H1 (cell line): ENCODE data around the gene KLK1. TPM values are rescaled to one million over a fixed set of nuclear protein-coding genes. Genes with fewer than 3 reads are reported as not detected.

Source experiments
- CTCF ChIA-PET: fragments of 300-600 bp; sonication (Branson Sonifier 250); formaldehyde crosslinking; loops from one replicate; lab custom pipeline; 2021; ENCODE audit not compliant: partially characterized antibody; lab: Charles Lee
- POLR2A ChIA-PET: fragments of 300-600 bp; sonication (Branson Sonifier 250); formaldehyde crosslinking; loops from one replicate; lab custom pipeline; 2021; ENCODE audit warnings: inconsistent platforms; ENCODE audit not compliant: partially characterized antibody; lab: Charles Lee
- DNase-seq, 2 experiments: peaks; one replicate each; pipeline versions ENCODE4 v3.0.0 to v3.0.0-alpha.2; 2010 to 2022; ENCODE audit warnings: low spot score in 2 of 2, low read depth in 1 of 2, mixed read lengths in 1 of 2
- FAIRE-seq: peaks from 2 replicates; lab custom pipeline; 2011; peaks lifted over from hg19 to GRCh38; lab: Jason Lieb, UNC
- H2AFZ ChIP-seq: 2 replicates; pipeline ENCODE4 v1.8.1; 2012; ENCODE audit warnings: low read length, inconsistent platforms
- H2AK5ac ChIP-seq: 2 replicates; pipeline ENCODE4 v1.6.1; 2013; ENCODE audit warnings: low read depth, low read length
- H2BK120ac ChIP-seq: replicated peaks from 2 replicates; pipeline ENCODE3; 2013; ENCODE audit warnings: low read depth, low read length, inconsistent platforms
- H2BK12ac ChIP-seq: 2 replicates; pipeline ENCODE4 v1.6.1; 2013; ENCODE audit warnings: low read depth, low read length
- H2BK15ac ChIP-seq: 2 replicates; pipeline ENCODE4 v1.6.1; 2013; ENCODE audit warnings: low read length
- H2BK20ac ChIP-seq: 2 replicates; pipeline ENCODE4 v1.6.1; 2013; ENCODE audit warnings: low read length
- H2BK5ac ChIP-seq: 2 replicates; pipeline ENCODE4 v1.6.1; 2013; ENCODE audit warnings: low read depth, low read length
- H3K14ac ChIP-seq: 2 replicates; pipeline ENCODE4 v1.6.1; 2013; ENCODE audit warnings: inconsistent platforms; ENCODE audit not compliant: insufficient read length
- H3K18ac ChIP-seq: 2 replicates; pipeline ENCODE4 v1.6.1; 2013; ENCODE audit warnings: low read length; ENCODE audit errors: extremely low read depth
- H3K23ac ChIP-seq: 2 replicates; pipeline ENCODE4 v1.6.1; 2013; ENCODE audit warnings: inconsistent platforms; ENCODE audit not compliant: insufficient read length
- H3K23me2 ChIP-seq: 2 replicates; pipeline ENCODE4 v1.6.1; 2013; ENCODE audit warnings: low read depth, low read length
- H3K27ac ChIP-seq: 2 replicates; pipeline ENCODE4 v1.6.1; 2011; ENCODE audit warnings: low read depth, low read length, inconsistent platforms
- H3K27me3 ChIP-seq, 4 experiments: replicated peaks in 1 of 4; 1 replicate in 1 of 4; 2 replicates in 3 of 4; pipeline versions ENCODE4 v1.6.1 to v1.8.1; 2011 to 2013; ENCODE audit warnings: low read length in 3 of 4, mild to moderate bottlenecking in 3 of 4, inconsistent platforms in 2 of 4, mixed read lengths in 2 of 4, moderate library complexity in 1 of 4; ENCODE audit not compliant: control insufficient read depth in 3 of 4, insufficient read depth in 3 of 4; ENCODE audit errors: extremely low read depth in 1 of 4
- H3K36me3 ChIP-seq, 4 experiments: 2 replicates each; pipeline versions ENCODE4 v1.6.1 to v1.8.1; 2011 to 2013; ENCODE audit warnings: mild to moderate bottlenecking in 4 of 4, low read length in 3 of 4, moderate library complexity in 2 of 4, control low read depth in 1 of 4, inconsistent platforms in 1 of 4; ENCODE audit not compliant: insufficient read depth in 4 of 4, control insufficient read depth in 2 of 4
- H3K4ac ChIP-seq: replicated peaks from 2 replicates; pipeline ENCODE3; 2013; ENCODE audit warnings: low read length, low read depth, mixed read lengths, inconsistent platforms; ENCODE audit not compliant: insufficient read length
- H3K4me1 ChIP-seq, 4 experiments: replicated peaks in 1 of 4; 1 replicate in 1 of 4; 2 replicates in 3 of 4; pipeline versions ENCODE4 v1.6.1 to v1.8.1; 2011 to 2013; ENCODE audit warnings: low read length in 3 of 4, inconsistent platforms in 2 of 4, mixed read lengths in 1 of 4; ENCODE audit not compliant: insufficient read depth in 4 of 4, control insufficient read depth in 3 of 4
- H3K4me2 ChIP-seq, 2 experiments: 2 replicates each; pipeline versions ENCODE4 v1.6.1 to v1.8.1; 2011 to 2013; ENCODE audit warnings: low read depth in 2 of 2, low read length in 2 of 2, control low read depth in 1 of 2, inconsistent platforms in 1 of 2, mild to moderate bottlenecking in 1 of 2; ENCODE audit not compliant: insufficient read depth in 1 of 2
- H3K4me3 ChIP-seq, 4 experiments: fragments of 200-600, 300-600 bp in 1 of 4; sonication (generic), shearing (Covaris generic), sonication (Bioruptor Twin) in 1 of 4; 2 replicates each; pipeline versions ENCODE4 v1.5.1 to v1.8.1; 2011 to 2016; ENCODE audit warnings: low read length in 4 of 4, low read depth in 3 of 4, control low read depth in 2 of 4, inconsistent platforms in 2 of 4, mild to moderate bottlenecking in 2 of 4, mixed read lengths in 1 of 4, moderate library complexity in 1 of 4; ENCODE audit not compliant: insufficient read depth in 2 of 4; ENCODE audit errors: extremely low read depth in 1 of 4
- H3K56ac ChIP-seq: replicated peaks from 2 replicates; pipeline ENCODE3; 2013; ENCODE audit warnings: low read depth, mild to moderate bottlenecking, mixed read lengths, low read length, inconsistent platforms; ENCODE audit not compliant: insufficient read length
- H3K79me1 ChIP-seq: 2 replicates; pipeline ENCODE4 v1.6.1; 2013; ENCODE audit warnings: low read depth, low read length, control low read depth
- H3K79me2 ChIP-seq, 2 experiments: 2 replicates each; pipeline versions ENCODE4 v1.6.1 to v1.8.1; 2012 to 2013; ENCODE audit warnings: low read length in 2 of 2, mild to moderate bottlenecking in 2 of 2, inconsistent platforms in 1 of 2; ENCODE audit not compliant: insufficient read depth in 2 of 2, control insufficient read depth in 1 of 2
- H3K9ac ChIP-seq, 4 experiments: replicated peaks in 1 of 4; 1 replicate in 1 of 4; 2 replicates in 3 of 4; pipeline versions ENCODE4 v1.6.1 to v1.8.1; 2011 to 2013; ENCODE audit warnings: low read depth in 3 of 4, low read length in 3 of 4, control low read depth in 2 of 4, mild to moderate bottlenecking in 2 of 4, moderate library complexity in 2 of 4, inconsistent platforms in 1 of 4; ENCODE audit errors: extremely low read depth in 1 of 4
- H3K9me3 ChIP-seq, 2 experiments: 2 replicates each; pipeline versions ENCODE4 v1.6.1 to v1.8.1; 2012 to 2013; ENCODE audit warnings: mild to moderate bottlenecking in 2 of 2, moderate library complexity in 2 of 2, control low read depth in 1 of 2, inconsistent platforms in 1 of 2, low read depth in 1 of 2, low read length in 1 of 2, mixed read lengths in 1 of 2; ENCODE audit not compliant: insufficient read depth in 2 of 2
- H4K20me1 ChIP-seq, 2 experiments: replicated peaks in 1 of 2; 2 replicates each; pipeline versions ENCODE3 to v1.8.1; 2011 to 2013; ENCODE audit warnings: inconsistent platforms in 2 of 2, low read length in 2 of 2, mild to moderate bottlenecking in 1 of 2; ENCODE audit not compliant: insufficient read depth in 2 of 2, control insufficient read depth in 1 of 2
- H4K5ac ChIP-seq: 2 replicates; pipeline ENCODE4 v1.6.1; 2013; ENCODE audit warnings: low read length, low read depth, mixed read lengths, inconsistent platforms; ENCODE audit not compliant: insufficient read length
- H4K8ac ChIP-seq: 2 replicates; pipeline ENCODE4 v1.8.0; 2013; ENCODE audit warnings: mild to moderate bottlenecking, moderate library complexity, low read length, inconsistent platforms; ENCODE audit not compliant: insufficient read depth; ENCODE audit errors: extremely low read depth
- H4K91ac ChIP-seq: replicated peaks from 2 replicates; pipeline ENCODE3; 2013; ENCODE audit warnings: low read length, mixed read lengths, inconsistent platforms; ENCODE audit not compliant: insufficient read length
- CEBPB ChIP-seq: IDR thresholded peaks from 2 replicates; pipeline ENCODE4 v1.6.1; 2012; ENCODE audit warnings: low read depth, low read length
- POLR2A ChIP-seq, 2 experiments: IDR thresholded peaks; 1 replicate in 1 of 2; 2 replicates in 1 of 2; pipeline ENCODE4 v1.6.1; 2011; ENCODE audit warnings: low read depth in 2 of 2, low read length in 2 of 2, mild to moderate bottlenecking in 2 of 2; ENCODE audit errors: control extremely low read depth in 1 of 2
- WGBS, 2 experiments: shearing (Covaris generic) in 1 of 2; methylation state at CpG; one replicate each; pipeline versions ENCODE4 v1.1.6 to v1.1.7; 2013 to 2015; ENCODE audit warnings: low lambda C conversion rate in 2 of 2, mixed read lengths in 2 of 2, inconsistent platforms in 1 of 2, low coverage in 1 of 2, missing lambda C conversion rate in 1 of 2; ENCODE audit not compliant: insufficient replicate concordance in 2 of 2, insufficient coverage in 1 of 2, insufficient read length in 1 of 2; ENCODE audit errors: extremely low coverage in 1 of 2, missing lambda C conversion rate in 1 of 2; 5-methylcytosine and 5-hydroxymethylcytosine counted together
- polyA plus RNA-seq, 7 experiments: library from polyadenylated mRNA; depleted of rRNA in 3 of 7; stranded (reverse) in 5 of 7; unstranded in 2 of 7; fragments of >200 nt in 5 of 7; fragments of 200-250 nt in 2 of 7; gene quantifications; 1 replicate in 5 of 7; 2 replicates in 1 of 7; 4 replicates in 1 of 7; pipeline versions ENCODE4 v1.2.1 to v1.2.3, GENCODE V29; 2011 to 2013; ENCODE audit warnings: missing spikeins in 2 of 7, mixed read lengths in 2 of 7
- total RNA-seq: library from RNA; stranded (reverse); fragmentation: NEBNext Ultra II Directional; extraction: Animal tissue kit (Norgen Biotek cat#: 25700); gene quantifications from 2 replicates; pipeline ENCODE4 v1.2.1, GENCODE V29; 2021
- TF ChIP-seq, protein P1 (sequence below): IDR thresholded peaks from 2 replicates; pipeline ENCODE4 v1.6.1; 2011; ENCODE audit warnings: low read depth, mild to moderate bottlenecking, low read length; ENCODE audit not compliant: insufficient read depth

KLK1 gene
- total and polyA plus RNA-seq, 2 of the 8 experiments (the other 6 are each of a cell fraction or from before 2014, with no cell fraction given), result 3.4 to 4.0 TPM

DNA sequence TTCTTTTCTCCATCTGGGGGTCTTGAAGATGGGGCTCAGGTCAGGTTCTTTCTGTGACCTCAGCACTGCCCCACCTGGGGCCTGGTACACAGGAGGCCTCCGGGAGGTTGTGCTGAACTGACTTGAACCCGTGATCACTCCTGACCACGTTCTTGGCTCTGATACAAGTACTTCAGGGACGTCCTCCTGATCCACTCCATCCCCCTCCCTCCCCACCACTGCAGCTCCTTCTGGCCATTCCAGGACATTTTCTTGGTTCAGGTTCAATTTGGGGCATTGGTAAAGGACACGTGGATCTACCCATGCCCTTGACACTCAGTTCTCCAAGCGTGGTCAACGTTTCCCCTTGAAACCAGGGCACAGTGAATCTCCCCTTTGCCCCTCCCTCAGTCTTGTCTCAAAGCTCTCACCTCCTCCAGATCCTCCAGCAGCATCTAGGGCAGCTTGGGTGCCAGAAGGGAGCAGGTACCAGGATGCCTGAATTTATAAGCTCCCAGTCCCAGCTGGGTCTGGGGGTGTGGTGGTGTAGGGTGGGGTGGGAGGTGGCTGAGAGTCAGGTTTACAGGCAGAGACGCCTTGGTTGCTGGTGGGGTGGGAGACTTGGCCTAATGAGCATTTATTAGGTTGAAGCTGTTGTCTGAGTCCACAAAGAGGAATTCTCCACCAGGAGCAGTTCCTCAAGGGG, 9.7 kb upstream of the KLK1 start, which contains the start of gene KLK15:
Gene KLK15, minus strand, starts transcription at position 458 of the 685 bp plus-strand sequence. CDS start 2,082 bp downstream, outside the sequence.
- Histone ChIP-seq H2BK5ac (no peak within 1 kb of the TSS), H2BK120ac (no peak within 1 kb of the TSS), H3K18ac (no peak within 1 kb of the TSS; the same call in 1 of the 2 replicates), H3K79me2 (no peaks in the 10 kb centered on the region), H2AK5ac (no peak within 1 kb of the TSS), H4K5ac (no peak within 1 kb of the TSS), H4K8ac (no peak within 1 kb of the TSS), H3K9ac (no peak within 1 kb of the TSS), H3K23ac (no peak within 1 kb of the TSS), H2BK15ac (no peak within 1 kb of the TSS), H3K23me2 (peaks cover 8% of the 10 kb centered on the region; the same call in 1 of the 2 replicates), H3K36me3 (no peaks in the 10 kb centered on the region), H4K91ac (no peak within 1 kb of the TSS), H3K4me3 (no peak within 1 kb of the TSS), H3K56ac (no peak within 1 kb of the TSS), H2BK12ac (no peak within 1 kb of the TSS), H3K27ac (no peak within 1 kb of the TSS), H3K4me1 (peaks cover 0 to 5% (median 2%) of the 10 kb centered on the region in 4 experiments; a peak in 3 of 7 replicates), H4K20me1 (no peaks in the 10 kb centered on the region), H3K27me3 (peaks cover 0 to 24% (median 8%) of the 10 kb centered on the region in 4 experiments; a peak in 6 of 7 replicates), H3K4me2 (no peak within 1 kb of the TSS), H3K14ac (no peak within 1 kb of the TSS), H3K79me1 (no peaks in the 10 kb centered on the region), H3K4ac (no peak within 1 kb of the TSS), H2AFZ (no peak within 1 kb of the TSS), H3K9me3 (no peaks in the 10 kb centered on the region), H2BK20ac (no peak within 1 kb of the TSS)
- ChIA-PET CTCF (interaction anchor here (0.6 to 1.7 kb wide), 3 partner anchors 11 to 89 kb away, joined by 4 to 7 read pairs (median 4); no protein-coding TSS in a partner anchor), POLR2A (interaction anchor here (1.3 to 1.7 kb wide), 2 partner anchors 28 to 36 kb away, joined by 6 read pairs; no protein-coding TSS in a partner anchor)
- no peak for FAIRE-seq
- TF ChIP-seq, protein P1, sequence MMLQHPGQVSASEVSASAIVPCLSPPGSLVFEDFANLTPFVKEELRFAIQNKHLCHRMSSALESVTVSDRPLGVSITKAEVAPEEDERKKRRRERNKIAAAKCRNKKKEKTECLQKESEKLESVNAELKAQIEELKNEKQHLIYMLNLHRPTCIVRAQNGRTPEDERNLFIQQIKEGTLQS, result no peak
- TF ChIP-seq POLR2A (IDR thresholded peaks at IDR 0.05; ENCODE audit: control extremely low read depth in 1 of 2, low read depth in 2 of 2, low read length in 2 of 2) (no peak), CEBPB (no peak)
- no peak for DNase-seq
- WGBS, 2 experiments, result 94% methylated on average over 7 of the region's 8 CpGs; no CpG with 5 or more reads in 1 of the 2 experiments
